NCI-H446 treated with DMSO at 0.1 percent for 48 hours (cell line): Measurements from ENCODE around the gene RFPL4AL1.
"Not testable (repeated sequence)": the region's sequence is repeated elsewhere in the genome, so short reads cannot be mapped to it uniquely, and the experiment has no call there.

ENCODE experiments used
- DNase-seq: peaks from one replicate; lab custom pipeline; 2025; lab: John Stamatoyannopoulos, UW

RFPL4AL1 gene

DNA sequence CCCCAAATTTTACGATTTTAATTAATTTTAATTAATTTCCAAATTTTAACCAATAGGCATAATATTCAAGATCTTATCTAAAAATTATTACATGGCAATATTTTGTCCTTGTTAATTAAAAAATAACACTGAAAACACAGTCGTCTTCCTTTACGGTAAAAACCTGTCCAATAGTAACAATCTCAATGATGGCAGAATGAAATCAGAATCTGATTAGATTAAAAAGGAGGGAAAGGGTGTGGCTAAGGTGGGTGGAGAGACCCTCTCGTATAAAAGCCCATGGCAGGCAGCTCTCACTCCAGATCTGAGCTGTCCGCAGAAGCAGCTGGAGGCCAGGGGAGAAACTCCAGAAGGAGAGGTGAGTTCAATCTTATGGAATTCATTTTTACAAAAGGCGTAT, at the start of gene RFPL4AL1:
RFPL4AL1 (plus strand) TSS at position 301 of the 400 bp plus-strand sequence. CDS start 2,687 bp downstream, outside the sequence.
- DNase-seq, result not testable (repeated sequence)

- no peak for DNase-seq
These were observed 48.6 kb upstream of the RFPL4AL1 start for GRCh38 chr19:55720214-55720746.

- no peak for DNase-seq
These were observed 48.1 kb upstream of the RFPL4AL1 start for GRCh38 chr19:55720801-55721200.

DNA sequence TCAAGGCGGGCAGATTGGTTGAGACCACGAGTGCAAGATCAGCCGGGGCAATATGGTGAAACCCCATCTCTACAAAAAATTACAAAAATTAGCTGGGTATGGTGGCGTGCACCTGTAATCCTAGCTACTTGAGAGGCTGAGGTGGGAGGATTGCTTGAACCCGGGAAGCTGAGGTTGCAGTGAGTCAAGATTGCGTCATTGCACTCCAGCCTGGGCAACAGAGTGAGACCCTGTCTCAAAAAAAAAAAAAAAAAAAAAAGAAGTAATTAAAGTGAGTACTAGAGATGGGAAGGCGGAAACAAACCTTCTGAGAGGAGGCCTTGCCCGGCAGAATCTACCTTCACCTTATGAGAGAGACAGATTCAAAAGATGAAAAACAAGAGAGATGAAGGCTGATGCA, 45.4 kb upstream of the RFPL4AL1 start:
- DNase-seq, result no peak

- DNase-seq, result not testable (repeated sequence)
These were observed 38.5 kb upstream of the RFPL4AL1 start for GRCh38 chr19:55730378-55730777.

GRCh38 chr19:55738302-55738701, 30.6 kb upstream of the RFPL4AL1 start, which contains the start of gene NLRP9:
TSS of gene NLRP9 (minus strand) at chr19:55738402. CDS start at chr19:55738374, 28 bp downstream.
- no peak for DNase-seq

DNA sequence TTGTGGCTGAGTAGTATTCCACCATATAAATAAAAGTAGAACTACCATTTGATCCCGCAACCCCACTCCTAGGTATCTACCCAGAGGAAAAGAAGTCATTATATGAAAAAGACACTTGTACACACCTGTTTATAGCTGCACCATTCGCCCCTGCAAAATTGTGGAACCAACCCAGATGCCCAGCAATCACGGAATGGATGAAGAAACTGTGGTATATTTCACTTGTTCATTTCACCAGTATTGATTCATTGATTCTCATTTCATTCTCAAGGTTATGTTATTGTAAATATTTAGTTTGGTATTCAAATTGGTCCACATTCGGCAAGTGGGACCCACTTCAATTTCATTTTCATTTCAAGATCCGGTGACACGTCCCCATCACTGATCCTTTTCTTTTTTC, 18.2 kb upstream of the RFPL4AL1 start:
- DNase-seq, result no peak

GRCh38 chr19:55753401-55753800, 15.5 kb upstream of the RFPL4AL1 start:
- no peak for DNase-seq

DNA sequence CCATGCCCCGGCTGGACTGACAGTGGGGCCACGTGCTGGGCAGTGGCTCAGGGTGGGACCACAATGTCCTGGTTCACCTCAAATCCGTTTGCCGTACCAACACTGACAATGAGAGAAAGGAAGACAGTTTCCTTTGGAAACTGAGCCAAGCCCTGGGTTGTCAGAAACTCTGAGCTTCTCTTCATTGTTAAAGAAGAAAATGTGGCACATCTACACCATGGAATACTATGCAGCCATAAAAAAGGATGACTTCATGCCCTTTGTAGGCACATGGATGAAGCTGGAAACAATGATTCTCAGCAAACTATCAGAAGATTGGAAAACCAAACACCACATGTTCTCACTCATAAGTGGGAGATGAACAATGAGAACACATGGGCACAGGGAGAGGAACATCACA, 12.1 kb upstream of the RFPL4AL1 start:
- not testable (repeated sequence) for DNase-seq

DNA sequence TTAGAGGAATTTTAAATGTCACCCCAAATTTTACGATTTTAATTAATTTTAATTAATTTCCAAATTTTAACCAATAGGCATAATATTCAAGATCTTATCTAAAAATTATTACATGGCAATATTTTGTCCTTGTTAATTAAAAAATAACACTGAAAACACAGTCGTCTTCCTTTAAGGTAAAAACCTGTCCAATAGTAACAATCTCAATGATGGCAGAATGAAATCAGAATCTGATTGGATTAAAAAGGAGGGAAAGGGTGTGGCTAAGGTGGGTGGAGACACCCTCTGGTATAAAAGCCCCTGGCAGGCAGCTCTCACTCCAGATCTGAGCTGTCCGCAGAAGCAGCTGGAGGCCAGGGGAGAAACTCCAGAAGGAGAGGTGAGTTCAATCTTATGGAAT, 10.1 kb upstream of the RFPL4AL1 start, which contains the start of gene RFPL4A:
RFPL4A (plus strand) TSS at position 301 of the 400 bp plus-strand sequence. CDS start 2,704 bp downstream, outside the sequence.
- DNase-seq, result not testable (repeated sequence)

DNA sequence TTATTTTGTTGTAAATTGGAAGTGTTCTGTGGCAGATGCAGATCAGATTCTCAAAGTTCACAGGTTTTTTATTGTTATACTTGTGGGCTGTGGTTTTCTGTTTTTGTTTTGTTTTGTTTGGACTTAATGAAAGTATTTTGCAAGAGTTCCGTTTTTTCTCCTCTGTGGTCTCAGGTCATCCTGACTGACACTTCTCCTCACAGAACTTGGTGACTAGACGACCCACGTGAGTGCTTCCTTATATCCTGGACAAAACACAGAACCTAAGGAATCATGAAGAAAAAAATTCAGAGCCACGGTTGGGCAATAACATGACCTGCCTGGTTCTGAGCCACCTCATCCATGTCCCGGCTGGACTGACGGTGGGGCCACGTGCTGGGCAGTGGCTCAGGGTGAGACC, 2.5 kb upstream of the RFPL4AL1 start:
- DNase-seq, result no peak

DNA sequence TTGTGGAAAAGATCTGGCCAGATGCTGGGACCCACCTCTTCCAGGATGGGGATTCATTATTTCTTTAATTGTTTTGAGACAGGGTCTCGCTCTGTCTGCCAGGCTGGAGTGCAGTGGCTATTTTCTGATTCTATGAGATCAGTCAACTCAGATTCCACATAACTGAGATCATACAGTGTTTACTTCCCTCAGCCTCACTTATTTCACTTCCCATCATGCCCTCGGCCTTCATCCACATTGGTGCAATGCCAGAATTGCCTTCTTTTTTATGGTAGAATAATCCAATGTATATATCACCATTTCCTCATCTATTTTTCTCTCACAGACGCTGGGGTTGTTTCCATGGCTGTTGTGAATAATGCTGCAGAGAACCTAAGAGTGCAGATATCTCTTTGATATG, 714 bp downstream of the RFPL4AL1 start:
- not testable (repeated sequence) for DNase-seq

- no peak for DNase-seq
These were observed 8.6 kb downstream of the RFPL4AL1 start for GRCh38 chr19:55777528-55777927.

DNA sequence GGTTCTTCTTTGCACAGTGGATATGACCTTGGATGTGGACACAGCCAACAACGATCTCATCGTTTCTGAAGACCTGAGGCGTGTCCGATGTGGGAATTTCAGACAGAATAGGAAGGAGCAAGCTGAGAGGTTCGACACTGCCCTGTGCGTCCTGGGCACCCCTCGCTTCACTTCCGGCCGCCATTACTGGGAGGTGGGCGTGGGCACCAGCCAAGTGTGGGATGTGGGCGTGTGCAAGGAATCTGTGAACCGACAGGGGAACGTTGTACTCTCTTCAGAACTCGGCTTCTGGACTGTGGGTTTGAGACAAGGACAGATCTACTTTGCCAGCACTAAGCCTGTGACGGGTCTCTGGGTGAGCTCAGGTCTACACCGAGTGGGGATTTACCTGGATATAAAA, 9.4 kb downstream of the RFPL4AL1 start:
- DNase-seq, result no peak

DNA sequence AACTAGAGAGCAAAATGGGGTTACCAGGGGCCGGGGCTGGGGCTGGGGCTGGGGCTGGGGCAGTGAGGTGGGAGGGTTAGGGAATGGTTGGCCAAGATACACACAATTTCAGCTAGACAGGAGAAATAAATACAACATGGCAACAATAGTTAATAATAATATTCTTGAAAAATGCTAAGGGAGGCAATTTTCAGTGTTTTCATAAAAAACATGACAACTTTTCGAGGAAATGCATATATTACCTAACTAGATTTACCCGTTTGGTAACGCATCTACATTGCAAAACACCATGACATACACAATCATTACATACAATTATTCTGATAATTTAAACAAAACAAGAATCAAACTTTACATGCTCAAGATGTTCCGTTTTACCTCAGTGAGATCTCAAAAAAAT, 12.2 kb downstream of the RFPL4AL1 start:
- no peak for DNase-seq

GRCh38 chr19:55795021-55795420, 26.1 kb downstream of the RFPL4AL1 start:
- DNase-seq, result no peak

GRCh38 chr19:55801416-55801815, 32.5 kb downstream of the RFPL4AL1 start:
- DNase-seq, result no peak

DNA sequence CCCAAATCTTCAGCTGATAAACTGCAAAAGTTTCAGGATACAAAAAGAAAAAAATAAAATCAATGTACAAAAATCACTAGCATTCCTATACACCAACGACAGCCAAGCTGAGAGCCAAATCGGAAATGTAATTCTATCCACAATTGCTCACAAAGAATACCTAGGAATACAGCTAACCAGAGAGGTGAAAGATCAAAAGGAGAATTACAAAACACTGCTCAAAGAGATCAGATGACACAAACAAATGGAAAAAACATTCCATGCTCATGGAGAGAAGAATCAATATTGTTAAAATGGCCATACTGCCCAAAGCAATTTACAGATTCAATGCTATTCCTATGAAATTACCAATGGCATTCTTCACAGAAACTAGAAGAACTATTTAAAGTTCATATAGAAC, 33.4 kb downstream of the RFPL4AL1 start:
- DNase-seq, result no peak

GRCh38 chr19:55809381-55810058, 40.6 kb downstream of the RFPL4AL1 start:
- DNase-seq, result peak; percentile 91

GRCh38 chr19:55811340-55811739, 42.4 kb downstream of the RFPL4AL1 start:
- DNase-seq, result no peak

- no peak for DNase-seq
These were observed 43.5 kb downstream of the RFPL4AL1 start for GRCh38 chr19:55812449-55812848.

DNA sequence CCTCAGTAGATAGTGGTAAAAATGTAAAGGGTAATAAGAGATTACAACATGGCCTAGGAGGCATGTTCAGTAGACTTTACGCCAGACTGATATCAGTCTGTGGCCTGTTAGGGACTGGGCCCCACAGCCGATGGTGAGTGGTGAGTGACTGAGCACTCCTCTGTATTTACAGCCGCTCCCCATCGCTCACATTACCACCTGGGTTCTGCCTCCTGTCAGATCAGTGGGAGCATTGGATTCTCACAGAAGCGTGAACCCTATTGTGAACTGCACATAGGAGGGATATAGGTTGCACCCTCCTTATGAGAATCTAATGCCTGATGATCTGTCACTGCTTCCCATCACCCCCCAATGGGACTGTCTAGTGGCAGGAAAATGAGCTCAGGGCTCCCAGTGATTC, 45.0 kb downstream of the RFPL4AL1 start:
- no peak for DNase-seq

- DNase-seq, result no peak
These were observed 51.1 kb downstream of the RFPL4AL1 start for GRCh38 chr19:55820037-55820436.
